ENCODE results near the gene RNASE13. TPM values are rescaled to one million over a fixed set of nuclear protein-coding genes. Genes with fewer than 3 reads are reported as not detected.

RNASE13 gene
- total RNA-seq, 2 experiments from 2014 or later = not detected

DNA sequence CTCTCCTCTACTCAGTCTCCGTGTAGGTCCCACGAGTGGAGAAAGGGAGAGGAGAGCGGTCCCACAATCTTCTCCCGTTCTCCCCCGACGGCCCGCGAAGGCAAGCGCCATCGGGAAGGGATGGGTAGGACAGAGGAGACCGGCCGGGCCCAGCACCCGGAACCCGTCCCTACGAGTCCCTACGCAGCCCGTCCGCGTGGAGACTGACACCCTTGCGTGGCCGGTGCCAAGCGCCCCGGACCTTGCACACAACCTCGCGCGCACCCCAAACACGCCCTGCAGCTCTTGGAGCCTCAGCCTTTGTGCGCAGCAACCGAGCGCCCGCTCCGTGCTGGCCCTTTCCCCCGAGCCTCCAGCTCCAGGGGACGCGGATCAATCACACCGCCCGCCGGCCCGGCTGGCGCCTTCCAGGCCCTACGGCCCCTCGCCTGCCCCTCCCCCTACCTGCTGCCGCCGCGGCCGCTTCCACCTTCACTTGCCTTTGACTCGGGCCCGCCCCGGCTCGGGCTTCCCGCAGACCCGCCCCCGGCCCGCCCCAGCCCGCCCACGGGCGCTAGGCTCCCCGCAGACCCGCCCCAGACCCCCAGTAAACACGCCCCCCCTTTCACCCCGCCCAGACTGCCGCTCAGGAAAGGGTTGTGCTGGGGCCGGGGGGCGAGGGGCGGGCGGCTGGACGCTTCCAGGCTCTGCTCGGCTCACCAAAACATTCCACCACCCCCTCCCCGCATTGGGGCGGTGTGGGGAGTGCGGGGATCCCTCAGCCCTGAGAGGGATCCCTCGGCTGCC lies 9.8 kb downstream of the RNASE13 start, which contains the start of gene NDRG2:
Gene NDRG2 (minus strand): TSS at position 477 of the 786 bp plus-strand sequence. CDS start 1,746 bp downstream, outside the sequence.
- Mint-ChIP-seq H3K4me1 (ENCODE audit: low read depth) (peaks cover 9% of the 10 kb centered on the region), H3K36me3 (no peaks in the 10 kb centered on the region), H3K27me3 (no peaks in the 10 kb centered on the region), H3K9me3 (no peaks in the 10 kb centered on the region), H3K4me3 (peak within 1 kb of the TSS; percentile 73), H3K27ac (no peak within 1 kb of the TSS)
- CTCF ChIA-PET = interaction anchor here (1.0 to 3.0 kb wide), 4 partner anchors 10 to 79 kb away, joined by 3 to 17 read pairs (median 8); no protein-coding TSS in a partner anchor
- intact Hi-C loops (cut with micrococcal nuclease) = no loop called here
- POLR2A ChIA-PET = interaction anchor here (1.7 kb wide), 1 partner anchor 80 kb away, joined by 5 read pairs; no protein-coding TSS in a partner anchor
- DNase-seq = peak; percentile 76

DNA sequence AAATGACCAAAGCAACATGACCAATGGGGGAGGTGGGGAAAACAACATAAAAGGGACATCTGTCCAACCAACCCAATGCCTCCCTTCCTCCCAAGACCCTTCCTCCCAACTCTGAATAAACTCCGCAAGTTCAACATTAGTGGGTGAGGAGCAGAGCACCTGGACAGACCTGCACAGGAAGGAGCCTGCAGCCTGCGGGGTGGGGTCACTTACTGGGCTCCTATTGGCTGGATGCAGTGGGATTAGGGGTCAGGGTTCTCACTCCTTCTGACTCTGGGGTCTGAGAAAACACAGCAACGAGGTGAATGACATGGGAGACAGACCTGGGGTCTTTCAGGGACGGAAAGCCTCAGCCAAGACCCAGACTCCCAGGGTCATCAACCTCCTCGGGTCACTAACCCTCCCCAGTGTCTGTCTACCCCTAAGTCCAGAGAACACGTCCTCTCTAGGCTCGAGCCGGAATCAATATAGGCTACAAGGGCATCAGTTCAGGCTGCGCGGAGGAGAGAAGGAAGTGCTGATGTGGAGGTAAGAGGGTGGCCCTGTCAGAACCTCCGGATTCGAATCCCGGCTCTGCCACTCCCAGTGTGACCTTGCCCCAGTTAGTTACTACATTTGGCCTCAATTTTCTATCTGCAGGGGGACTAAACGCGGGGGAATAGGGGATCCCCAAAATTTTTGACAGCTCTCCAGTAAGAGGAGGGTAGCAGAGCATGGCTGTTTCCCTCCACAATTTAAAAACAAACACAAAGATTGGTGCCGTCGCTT lies 10.6 kb downstream of the RNASE13 start:
- Mint-ChIP-seq H3K36me3 (no peaks in the 10 kb centered on the region), H3K9me3 (no peaks in the 10 kb centered on the region), H3K4me3 (peak overlapping the region; percentile 73), H3K4me1 (ENCODE audit: low read depth) (peaks cover 9% of the 10 kb centered on the region), H3K27me3 (no peaks in the 10 kb centered on the region), H3K27ac (no peak overlapping the region)
- DNase-seq = peak; percentile 35
- ChIA-PET POLR2A (interaction anchor here (0.6 to 1.7 kb wide), 2 partner anchors 42 to 80 kb away, joined by 3 to 5 read pairs; no protein-coding TSS in a partner anchor), CTCF (interaction anchor here (1.0 to 3.0 kb wide), 8 partner anchors 9 to 80 kb away, joined by 3 to 17 read pairs (median 4); partner anchors contain the start of gene RNASE7)
- intact Hi-C loops (cut with micrococcal nuclease) = no loop called here

DNA sequence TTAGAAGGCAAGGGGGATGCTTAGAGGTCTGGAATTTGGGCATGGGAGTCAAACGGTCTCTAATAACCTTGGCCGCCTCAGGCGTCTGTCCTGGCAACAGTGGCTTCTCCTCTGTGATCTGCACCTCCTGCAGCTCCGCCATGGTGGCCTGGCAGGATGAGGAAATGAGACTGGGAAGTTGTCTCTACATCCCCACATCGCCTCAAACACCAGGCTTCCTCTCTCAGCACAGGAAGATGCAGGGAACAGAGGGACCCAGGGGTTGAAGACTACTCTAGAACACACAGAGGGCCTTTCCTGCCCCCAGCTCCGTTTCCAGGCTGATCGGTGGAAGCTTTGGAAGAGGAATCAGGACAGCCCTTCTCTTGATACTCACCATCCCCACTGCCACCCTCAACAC lies 11.4 kb downstream of the RNASE13 start:
- H3K27me3 Mint-ChIP-seq = no peaks in the 10 kb centered on the region
- no peak overlapping the region for H3K4me3 Mint-ChIP-seq
- H3K4me1 Mint-ChIP-seq (ENCODE audit: low read depth) = peaks cover 9% of the 10 kb centered on the region
- intact Hi-C loops (cut with micrococcal nuclease) = no loop called here
- no peak for DNase-seq
- ChIA-PET POLR2A (interaction anchor here (0.6 kb wide), 1 partner anchor 43 kb away, joined by 3 read pairs; no protein-coding TSS in a partner anchor), CTCF (interaction anchor here (1.0 to 3.0 kb wide), 7 partner anchors 9 to 81 kb away, joined by 3 to 17 read pairs (median 5); partner anchors contain the start of gene RNASE7)
- H3K36me3 Mint-ChIP-seq = no peaks in the 10 kb centered on the region
- no peaks in the 10 kb centered on the region for H3K9me3 Mint-ChIP-seq
- H3K27ac Mint-ChIP-seq = no peak overlapping the region

DNA sequence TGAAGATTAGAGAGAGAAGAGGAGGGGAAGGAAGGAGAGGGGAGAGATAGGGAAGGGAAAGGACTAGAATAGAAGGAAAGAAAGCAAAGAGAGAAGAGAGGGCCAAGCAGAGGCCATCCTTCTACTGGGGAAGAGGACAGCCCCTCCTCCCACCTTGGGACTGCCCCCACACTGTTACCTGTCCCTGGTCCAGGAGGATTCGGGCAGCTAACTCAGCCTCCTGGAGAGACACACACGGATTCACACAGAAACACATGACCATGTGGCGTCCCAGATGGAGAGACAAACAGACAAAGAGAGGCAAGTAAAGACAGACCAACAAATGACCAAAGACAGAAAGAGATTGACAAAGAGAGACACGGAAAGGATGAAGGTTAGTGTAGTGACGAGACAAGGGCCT lies 11.9 kb downstream of the RNASE13 start:
- Mint-ChIP-seq H3K27ac (no peak overlapping the region), H3K27me3 (no peaks in the 10 kb centered on the region), H3K4me1 (ENCODE audit: low read depth) (peaks cover 9% of the 10 kb centered on the region), H3K4me3 (no peak overlapping the region), H3K36me3 (no peaks in the 10 kb centered on the region), H3K9me3 (no peaks in the 10 kb centered on the region)
- CTCF ChIA-PET = interaction anchor here (1.0 to 11.9 kb wide), 7 partner anchors 8 to 83 kb away, joined by 3 to 334 read pairs (median 5); partner anchors contain the start of genes RNASE7 and TMEM253
- POLR2A ChIA-PET = no interaction called here
- DNase-seq = no peak
- intact Hi-C loops (cut with micrococcal nuclease) = no loop called here

DNA sequence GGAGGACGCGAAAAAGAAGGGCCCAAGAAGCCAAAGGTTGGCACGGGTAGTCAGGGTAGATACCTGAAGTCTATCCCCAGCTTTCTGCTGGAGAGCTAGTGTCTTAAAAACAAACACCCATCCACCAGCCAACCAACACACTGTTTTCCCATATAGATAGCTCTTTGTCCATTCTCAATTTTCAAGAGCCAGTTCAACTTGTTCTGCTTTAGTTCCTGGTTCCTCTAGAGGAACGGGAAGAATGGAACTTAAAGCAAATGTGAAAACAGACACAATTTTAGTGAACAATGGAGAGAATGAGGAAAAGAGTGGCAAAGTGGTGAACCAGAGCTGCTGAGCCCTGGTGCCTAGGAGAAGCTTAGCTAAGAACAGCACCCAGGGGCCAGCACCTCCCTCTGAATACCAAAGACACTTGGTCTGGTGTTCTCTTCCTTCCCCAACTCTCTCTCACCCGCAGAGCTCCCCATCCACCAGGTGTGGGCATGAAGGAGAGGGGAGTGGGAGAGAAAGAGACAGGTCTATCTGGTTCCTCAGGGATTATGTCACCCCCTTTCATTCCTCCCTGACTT lies 13.5 kb downstream of the RNASE13 start:
- POLR2A ChIA-PET = no interaction called here
- H3K4me3 Mint-ChIP-seq = no peak overlapping the region
- H3K4me1 Mint-ChIP-seq (ENCODE audit: low read depth) = peaks cover 9% of the 10 kb centered on the region
- CTCF ChIA-PET = interaction anchor here (0.8 to 12.7 kb wide), 8 partner anchors 9 to 115 kb away, joined by 3 to 334 read pairs (median 4); partner anchors contain the start of genes TMEM253, TPPP2 and ZNF219
- intact Hi-C loops (cut with micrococcal nuclease) = no loop called here
- no peak for DNase-seq
- H3K9me3 Mint-ChIP-seq = no peaks in the 10 kb centered on the region
- H3K27me3 Mint-ChIP-seq = no peaks in the 10 kb centered on the region
- no peak overlapping the region for H3K27ac Mint-ChIP-seq
- H3K36me3 Mint-ChIP-seq = no peaks in the 10 kb centered on the region

DNA sequence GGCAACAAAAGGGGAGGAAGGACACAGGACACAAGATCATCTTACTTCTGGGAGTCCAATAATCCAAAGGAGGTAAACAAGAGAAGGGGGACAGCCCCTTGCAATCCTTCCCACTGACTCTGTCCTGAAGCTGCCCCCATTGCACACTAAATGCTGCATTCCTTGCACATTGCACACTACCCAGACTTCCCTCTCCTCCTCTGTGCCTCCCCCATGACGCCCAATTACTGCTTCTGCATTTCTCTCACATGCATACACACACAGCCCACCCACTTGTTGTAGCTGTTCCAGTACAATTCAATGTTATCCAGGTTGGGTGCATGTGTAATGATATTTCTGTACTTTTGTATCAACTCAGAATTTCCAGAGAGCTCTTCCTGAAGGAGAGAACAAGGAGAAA lies 15.2 kb downstream of the RNASE13 start:
- H3K4me3 Mint-ChIP-seq = no peak overlapping the region
- ChIA-PET POLR2A (no interaction called here), CTCF (interaction anchor here (0.7 to 12.7 kb wide), 7 partner anchors 21 to 86 kb away, joined by 3 to 334 read pairs (median 5); partner anchors contain the start of genes TMEM253 and ZNF219)
- H3K27ac Mint-ChIP-seq = no peak overlapping the region
- intact Hi-C loops (cut with micrococcal nuclease) = no loop called here
- DNase-seq = no peak
- H3K4me1 Mint-ChIP-seq (ENCODE audit: low read depth) = peaks cover 9% of the 10 kb centered on the region
- no peaks in the 10 kb centered on the region for H3K36me3 Mint-ChIP-seq
- H3K9me3 Mint-ChIP-seq = no peaks in the 10 kb centered on the region
- H3K27me3 Mint-ChIP-seq = no peaks in the 10 kb centered on the region

DNA sequence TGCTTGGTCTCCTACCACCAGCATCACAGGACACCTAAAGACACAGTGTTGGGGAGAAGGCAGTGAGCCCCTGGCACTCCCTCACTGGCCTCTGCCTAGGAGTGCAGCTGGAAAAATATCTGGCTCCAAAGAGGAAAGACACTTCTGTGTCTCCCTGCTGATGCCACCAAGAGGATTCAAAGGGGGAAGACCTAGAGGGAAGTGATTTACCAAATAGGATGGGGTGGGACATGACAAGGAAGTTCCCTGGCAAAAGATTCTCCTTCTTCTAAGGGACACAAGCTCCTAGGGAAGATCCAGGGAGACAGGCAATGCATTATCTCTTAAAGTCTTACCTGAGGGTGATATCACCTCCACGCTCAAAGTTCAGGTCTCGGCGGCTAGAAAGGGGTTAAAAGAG lies 15.8 kb downstream of the RNASE13 start:
- intact Hi-C loops (cut with micrococcal nuclease) = no loop called here
- Mint-ChIP-seq H3K9me3 (no peaks in the 10 kb centered on the region), H3K36me3 (no peaks in the 10 kb centered on the region), H3K4me1 (ENCODE audit: low read depth) (peaks cover 3% of the 10 kb centered on the region), H3K4me3 (no peak overlapping the region), H3K27ac (no peak overlapping the region), H3K27me3 (no peaks in the 10 kb centered on the region)
- DNase-seq = no peak
- ChIA-PET CTCF (interaction anchor here (0.7 to 12.7 kb wide), 8 partner anchors 21 to 87 kb away, joined by 3 to 334 read pairs (median 4); partner anchors contain the start of genes TMEM253 and ZNF219), POLR2A (no interaction called here)

DNA sequence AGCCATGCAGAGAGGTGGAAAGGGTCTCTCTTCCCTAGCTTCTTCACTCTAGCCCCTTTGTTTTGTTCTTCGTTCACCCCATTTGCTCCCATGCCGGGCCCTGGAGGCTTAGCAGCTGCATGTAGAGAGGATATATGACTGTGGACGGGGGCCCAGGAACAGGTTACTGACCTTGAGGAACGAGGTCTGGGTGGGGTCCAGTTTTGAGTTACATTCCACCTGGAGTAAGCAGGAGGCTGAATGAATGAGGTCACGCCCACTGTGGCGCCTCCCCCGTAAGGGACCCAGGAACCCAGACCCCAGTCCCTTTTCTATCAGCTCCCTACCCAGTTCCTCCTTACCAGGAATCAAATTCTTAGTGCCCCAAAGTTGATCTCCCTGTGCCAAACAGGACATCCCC lies 16.3 kb downstream of the RNASE13 start:
- ChIA-PET CTCF (interaction anchor here (1.0 to 12.7 kb wide), 5 partner anchors 21 to 87 kb away, joined by 3 to 334 read pairs (median 146); partner anchors contain the start of genes TMEM253 and ZNF219), POLR2A (no interaction called here)
- intact Hi-C loops (cut with micrococcal nuclease) = no loop called here
- H3K27ac Mint-ChIP-seq = no peak overlapping the region
- no peaks in the 10 kb centered on the region for H3K36me3 Mint-ChIP-seq
- H3K4me3 Mint-ChIP-seq = no peak overlapping the region
- no peaks in the 10 kb centered on the region for H3K9me3 Mint-ChIP-seq
- no peaks in the 10 kb centered on the region for H3K27me3 Mint-ChIP-seq
- no peaks in the 10 kb centered on the region for H3K4me1 Mint-ChIP-seq (ENCODE audit: low read depth)
- DNase-seq = no peak

DNA sequence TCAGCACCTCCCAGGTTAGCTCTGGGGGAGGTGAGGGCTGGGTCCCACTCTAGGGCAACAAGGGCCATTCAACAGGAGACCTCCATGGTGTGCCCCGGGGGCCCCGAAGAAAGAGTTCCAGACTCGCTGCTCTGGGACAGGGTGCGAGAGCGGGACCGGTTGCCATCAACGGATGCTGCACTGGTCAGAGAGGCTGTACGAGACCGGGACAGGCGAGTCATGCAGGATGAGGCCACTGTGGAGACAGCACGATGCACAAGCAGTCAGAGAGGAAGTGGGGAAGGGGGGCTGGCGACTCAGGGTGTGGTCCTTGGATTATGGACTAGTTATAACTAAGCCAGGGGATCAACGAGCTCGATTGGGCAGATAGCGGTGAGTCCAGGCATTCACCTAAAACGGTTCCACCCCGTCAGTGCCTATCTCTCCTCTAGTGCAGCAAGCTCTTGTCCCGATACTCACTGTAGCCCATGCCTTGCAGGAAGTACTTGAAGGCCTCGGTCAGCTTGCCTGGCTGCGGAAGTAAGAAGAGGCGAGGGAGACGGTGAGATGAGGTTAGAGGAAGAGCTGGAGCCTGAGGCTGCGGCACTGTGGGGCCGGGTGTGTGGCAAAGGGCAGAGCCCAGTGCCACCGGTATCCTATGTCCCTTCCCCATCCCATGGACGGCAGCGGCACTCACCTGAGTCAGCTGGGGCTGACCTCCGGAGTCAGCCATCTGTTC lies 16.9 kb downstream of the RNASE13 start:
- no peaks in the 10 kb centered on the region for H3K9me3 Mint-ChIP-seq
- no peak for DNase-seq
- H3K36me3 Mint-ChIP-seq = no peaks in the 10 kb centered on the region
- no peak overlapping the region for H3K4me3 Mint-ChIP-seq
- H3K4me1 Mint-ChIP-seq (ENCODE audit: low read depth) = no peaks in the 10 kb centered on the region
- POLR2A ChIA-PET = no interaction called here
- no peaks in the 10 kb centered on the region for H3K27me3 Mint-ChIP-seq
- intact Hi-C loops (cut with micrococcal nuclease) = no loop called here
- no peak overlapping the region for H3K27ac Mint-ChIP-seq
- CTCF ChIA-PET = interaction anchor here (0.9 to 12.7 kb wide), 7 partner anchors 9 to 88 kb away, joined by 3 to 334 read pairs (median 115); partner anchors contain the start of genes TMEM253 and ZNF219

DNA sequence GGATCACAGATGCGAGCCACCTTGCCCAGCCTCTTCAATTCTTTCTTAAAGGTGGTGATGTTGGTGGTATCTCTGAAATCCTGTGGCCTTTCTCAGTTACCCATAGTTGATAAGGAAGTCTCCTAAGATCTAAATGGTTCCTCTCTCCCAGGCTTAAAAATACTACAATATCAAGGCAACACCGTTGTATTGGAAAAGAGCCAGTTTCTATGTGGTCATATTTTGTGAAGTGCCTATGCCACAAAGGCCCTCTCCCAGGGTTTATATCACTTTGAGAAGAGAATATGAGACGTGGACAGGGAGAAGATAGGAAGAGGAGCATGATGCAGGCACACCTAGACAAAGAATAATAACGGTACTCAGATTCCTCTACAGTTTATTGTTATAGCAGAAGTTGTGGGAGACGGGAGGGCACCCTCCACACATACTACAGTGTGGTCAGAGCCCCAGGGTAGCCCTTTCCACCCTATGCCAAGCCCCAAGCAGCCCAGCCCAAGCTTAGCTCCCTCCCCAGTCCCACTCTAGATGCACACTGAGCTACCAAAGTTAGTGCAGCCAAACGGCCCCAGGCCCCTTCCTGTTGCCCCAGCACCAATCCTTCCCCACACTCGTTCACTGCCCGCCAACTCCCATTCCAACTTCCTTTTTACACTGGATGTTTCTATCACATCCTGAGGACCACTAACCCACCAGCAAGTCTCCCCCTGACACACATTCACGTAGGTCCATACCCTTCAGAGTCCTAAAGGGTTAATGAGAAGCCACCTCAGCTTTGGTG lies 18.0 kb downstream of the RNASE13 start:
- POLR2A ChIA-PET = no interaction called here
- CTCF ChIA-PET = interaction anchor here (0.9 to 12.7 kb wide), 9 partner anchors 8 to 89 kb away, joined by 3 to 334 read pairs (median 70); partner anchors contain the start of genes RNASE13, SLC39A2, TMEM253 and ZNF219
- Mint-ChIP-seq H3K4me3 (no peak overlapping the region), H3K4me1 (ENCODE audit: low read depth) (no peaks in the 10 kb centered on the region), H3K27me3 (peaks cover 1% of the 10 kb centered on the region), H3K27ac (no peak overlapping the region), H3K9me3 (no peaks in the 10 kb centered on the region), H3K36me3 (no peaks in the 10 kb centered on the region)
- intact Hi-C loops (cut with micrococcal nuclease) = no loop called here
- DNase-seq = no peak
